NCI-H2107 treated with DMSO at 0.1 percent for 48 hours (cell line): ENCODE measurements around the gene PRDM16.

Experiments used
- DNase-seq: peaks from one replicate; lab custom pipeline; 2025; ENCODE audit not compliant: unreplicated experiment; lab: John Stamatoyannopoulos, UW

The PRDM16 gene

GRCh38 chr1:3101124-3101939, 32.3 kb downstream of the PRDM16 start:
- no peak for DNase-seq

GRCh38 chr1:3102641-3103040, 33.6 kb downstream of the PRDM16 start:
- DNase-seq = no peak

- DNase-seq = no peak
Observed at GRCh38 chr1:3103967-3104677, 35.1 kb downstream of the PRDM16 start.

- no peak for DNase-seq
Observed at GRCh38 chr1:3105167-3105863, 36.3 kb downstream of the PRDM16 start.

- no peak for DNase-seq
Observed at GRCh38 chr1:3106216-3106615, 37.2 kb downstream of the PRDM16 start.

- no peak for DNase-seq
Observed at GRCh38 chr1:3107201-3107600, 38.2 kb downstream of the PRDM16 start.

- no peak for DNase-seq
Observed at GRCh38 chr1:3109355-3109754, 40.4 kb downstream of the PRDM16 start.

GRCh38 chr1:3111348-3112021, 42.5 kb downstream of the PRDM16 start:
- DNase-seq = no peak

GRCh38 chr1:3112526-3112925, 43.5 kb downstream of the PRDM16 start:
- no peak for DNase-seq

- DNase-seq = no peak
Observed at GRCh38 chr1:3113047-3113740, 44.2 kb downstream of the PRDM16 start.

GRCh38 chr1:3113741-3114056, 44.7 kb downstream of the PRDM16 start:
- DNase-seq = no peak

GRCh38 chr1:3114131-3114744, 45.2 kb downstream of the PRDM16 start:
- DNase-seq = no peak

GRCh38 chr1:3114846-3115245, 45.8 kb downstream of the PRDM16 start:
- no peak for DNase-seq

GRCh38 chr1:3115275-3116149, 46.5 kb downstream of the PRDM16 start:
- no peak for DNase-seq

GRCh38 chr1:3116150-3116510, 47.1 kb downstream of the PRDM16 start:
- DNase-seq = no peak

GRCh38 chr1:3116560-3116959, 47.6 kb downstream of the PRDM16 start:
- no peak for DNase-seq

- DNase-seq = no peak
Observed at GRCh38 chr1:3117879-3118278, 48.9 kb downstream of the PRDM16 start.

- no peak for DNase-seq
Observed at GRCh38 chr1:3119061-3119460, 50.1 kb downstream of the PRDM16 start.

- no peak for DNase-seq
Observed at GRCh38 chr1:3119725-3120124, 50.7 kb downstream of the PRDM16 start.

GRCh38 chr1:3120140-3120539, 51.1 kb downstream of the PRDM16 start:
- DNase-seq = no peak
